Stimulated activated CD4-positive, alpha-beta T cell treated with anti-CD3 and anti-CD28 coated beads, TNF-alpha, amount 100 ng/mL, for 1 hour (primary cell): Measurements from ENCODE around the gene IKZF2.

Source experiments
- DNase-seq, 3 donors: peaks; one replicate each; pipeline ENCODE4 v3.0.0-alpha.2; 2020; ENCODE audit warnings: low read depth in 3 of 3, low spot score in 1 of 3

IKZF2 gene

DNA sequence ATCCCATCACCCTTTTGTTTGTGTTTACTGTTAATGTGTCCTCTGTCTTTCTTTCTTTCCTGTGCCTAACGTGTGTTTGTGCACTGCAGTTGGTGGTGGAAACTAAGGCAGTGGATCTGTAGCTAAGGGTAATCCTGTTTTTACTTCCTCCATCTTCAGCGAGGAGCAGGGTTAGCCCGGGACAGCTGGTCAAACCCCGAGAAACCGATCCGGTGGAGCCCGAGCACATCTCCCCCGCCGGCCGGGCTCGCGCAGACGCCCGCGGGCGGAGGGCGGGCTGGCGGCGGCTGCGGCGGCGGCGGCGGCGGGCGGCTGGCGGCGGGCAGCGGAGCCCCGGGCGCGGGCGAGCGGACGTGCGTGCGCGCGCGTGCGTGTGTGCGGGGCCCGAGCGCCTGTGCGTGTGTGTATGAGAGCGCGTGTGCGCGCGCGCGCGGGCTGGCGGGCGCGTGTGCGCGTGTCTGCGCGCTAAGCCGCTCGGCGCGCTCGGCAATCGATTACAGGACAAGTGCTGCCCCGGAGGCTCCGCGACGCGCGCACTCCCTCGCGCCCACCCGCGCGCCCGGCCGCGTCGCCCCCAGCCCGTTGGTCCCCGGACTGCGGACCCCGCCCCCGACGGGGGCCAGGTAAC is at the start of gene IKZF2:
TSS of gene IKZF2 (minus strand) at position 176 of the 628 bp plus-strand sequence. CDS start 2,983 bp downstream, outside the sequence.
- DNase-seq = peak in 2 of 3 donors; percentile 42 to 47

DNA sequence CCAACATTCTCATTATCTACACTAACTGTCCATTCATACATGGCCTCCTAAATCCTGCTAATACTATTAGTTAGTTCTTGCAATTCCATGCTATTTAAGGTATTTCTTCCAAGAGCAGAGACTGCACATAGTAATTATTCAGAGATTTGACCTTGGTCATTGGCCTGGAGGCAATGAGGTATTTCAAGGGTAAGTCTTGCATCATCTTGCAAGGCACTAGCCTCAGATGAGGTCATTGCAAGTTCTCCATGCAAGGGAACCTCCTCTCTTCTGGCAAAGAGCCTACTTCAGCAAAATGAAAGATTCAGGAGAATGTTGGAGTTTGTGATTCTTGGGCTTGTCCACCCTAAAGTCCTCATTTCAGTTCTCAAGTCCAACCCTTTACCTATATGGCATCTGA is 48.5 kb upstream of the IKZF2 start:
- DNase-seq = no peak

DNA sequence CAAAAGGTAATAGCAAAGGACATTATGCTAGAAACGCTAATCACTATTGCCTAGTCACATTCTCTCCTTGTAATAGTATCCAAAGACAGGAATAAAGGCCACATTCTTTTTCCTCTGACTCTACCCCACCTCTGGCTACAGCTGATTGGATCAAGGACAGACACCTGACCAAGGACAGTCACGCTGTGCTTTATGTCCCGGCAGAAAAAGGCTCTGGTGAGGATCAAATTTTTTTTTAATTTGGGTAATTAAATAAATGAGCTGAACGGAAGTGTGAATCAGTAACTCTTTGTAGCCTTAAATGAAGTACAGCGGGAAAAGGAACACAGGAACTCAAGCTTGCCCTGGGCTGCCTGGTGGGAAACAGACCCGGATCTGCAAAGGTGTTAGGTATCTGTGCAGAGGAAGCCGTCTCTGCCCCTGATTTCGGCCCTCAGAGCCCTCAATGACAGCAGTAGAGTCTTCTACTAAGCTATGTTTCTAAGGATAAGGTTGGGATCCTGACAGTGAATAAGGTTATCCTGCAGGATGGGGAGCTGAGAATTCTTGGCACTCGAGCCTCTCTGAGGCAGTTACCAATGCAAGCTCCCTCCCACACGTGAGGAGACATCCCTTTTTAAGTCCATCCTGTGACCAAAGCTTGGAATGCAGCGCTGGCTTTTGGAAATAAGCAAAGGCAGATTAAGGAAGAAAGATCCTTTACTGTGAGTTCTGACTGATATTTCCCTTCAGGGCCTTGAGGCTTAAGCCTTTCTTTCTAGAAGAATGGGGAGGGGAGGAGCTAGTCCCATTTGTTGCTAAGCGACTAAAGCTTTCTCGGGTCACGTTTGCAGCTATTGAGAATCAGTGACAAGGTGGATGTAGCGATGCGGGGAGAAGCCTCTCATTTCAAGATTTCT is 37.8 kb upstream of the IKZF2 start:
- DNase-seq = no peak

DNA sequence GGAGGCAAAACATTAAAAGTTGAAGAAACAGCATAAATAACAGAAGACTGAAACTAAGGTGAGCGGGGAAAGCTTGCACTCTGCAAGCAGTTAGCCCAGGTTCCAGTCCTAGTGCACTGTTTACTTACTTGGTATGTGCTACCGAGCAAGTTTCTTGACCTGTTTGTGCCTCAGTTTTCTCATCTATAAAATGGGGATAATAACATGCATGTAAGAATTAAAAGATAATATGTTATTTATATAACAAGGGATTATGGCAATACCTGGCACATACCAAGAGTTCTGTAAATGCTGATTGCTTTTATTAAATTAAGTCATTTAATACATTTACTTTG is 37.1 kb upstream of the IKZF2 start:
- no peak for DNase-seq

DNA sequence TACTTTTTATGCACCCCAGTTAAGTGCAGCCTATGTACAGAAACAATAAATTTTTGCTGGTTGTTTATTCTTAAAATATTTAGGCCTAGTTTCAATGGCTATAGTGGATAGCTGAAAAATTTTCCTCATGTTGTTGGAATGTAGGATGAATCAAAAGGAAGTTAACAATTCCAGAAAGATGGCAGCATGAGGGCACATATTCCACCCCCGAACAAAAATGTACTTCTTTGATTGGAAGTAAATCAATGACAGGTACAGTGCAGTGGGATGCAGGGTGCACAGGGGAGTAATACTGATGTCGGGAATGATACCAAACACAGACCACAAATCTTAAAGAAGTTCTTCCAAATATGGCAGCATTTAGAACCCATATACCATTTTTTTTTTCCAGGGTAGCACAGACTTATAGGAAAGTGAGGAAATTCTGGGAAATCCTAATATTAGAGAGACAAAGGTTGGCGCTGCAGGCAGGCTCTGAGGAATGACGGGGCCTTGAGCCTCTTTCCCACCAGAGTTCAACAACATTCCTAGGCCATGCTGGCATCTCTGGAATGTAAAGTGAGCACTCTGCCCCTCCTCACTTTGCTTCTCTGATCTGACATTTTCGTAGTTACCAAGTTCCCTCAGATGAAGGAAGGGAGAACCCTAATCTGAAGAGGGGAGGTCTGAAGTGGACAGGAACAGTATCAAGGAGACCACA is 36.6 kb upstream of the IKZF2 start:
- DNase-seq = no peak

DNA sequence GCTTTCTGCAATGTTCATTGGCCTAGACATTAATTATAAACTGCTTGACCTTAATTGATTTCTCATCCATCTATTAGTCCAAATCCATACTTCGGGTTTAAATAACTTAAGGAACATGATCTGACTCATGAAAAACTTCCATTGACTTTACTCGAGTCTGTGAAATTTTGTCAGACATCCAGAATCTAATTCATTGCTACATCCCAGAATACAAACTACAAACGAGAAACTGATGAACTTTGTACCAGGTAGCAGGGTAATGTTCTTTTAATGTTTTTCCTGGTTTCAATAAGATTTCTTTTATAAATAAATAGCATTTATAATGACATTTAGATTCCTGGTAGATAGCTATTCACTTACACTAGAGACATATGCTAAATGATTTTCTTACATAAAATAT is 36.0 kb upstream of the IKZF2 start:
- no peak for DNase-seq

DNA sequence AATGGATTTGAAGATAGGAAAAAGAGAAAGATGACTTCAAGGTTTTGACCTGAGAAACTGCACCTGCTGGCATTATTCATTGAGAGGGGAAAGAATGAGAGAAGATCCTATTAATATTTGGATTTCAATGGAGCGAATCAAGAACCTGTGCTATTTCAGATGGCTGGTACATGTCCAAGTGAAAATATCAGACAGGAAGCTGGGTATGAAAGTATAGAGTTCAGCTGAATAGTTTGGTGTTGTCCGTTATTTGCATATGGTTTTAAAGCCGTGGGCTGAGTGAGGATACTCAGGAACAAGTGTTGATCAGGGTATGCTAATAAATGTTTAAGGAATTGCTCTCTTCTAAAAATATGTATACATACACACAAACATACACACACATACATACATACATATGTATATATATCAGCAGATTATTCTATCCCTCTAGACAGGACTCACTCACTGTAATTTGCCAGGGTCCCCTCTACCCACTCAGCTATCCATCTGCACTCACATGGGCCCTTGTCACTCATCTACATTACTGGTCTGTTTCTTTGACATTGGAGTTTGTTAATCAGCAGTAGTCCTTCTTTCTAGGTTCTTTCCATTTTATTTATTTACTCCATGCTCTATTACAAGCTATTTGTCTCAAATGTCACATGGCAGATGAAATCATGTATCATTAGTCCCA is 33.9 kb upstream of the IKZF2 start:
- no peak for DNase-seq

DNA sequence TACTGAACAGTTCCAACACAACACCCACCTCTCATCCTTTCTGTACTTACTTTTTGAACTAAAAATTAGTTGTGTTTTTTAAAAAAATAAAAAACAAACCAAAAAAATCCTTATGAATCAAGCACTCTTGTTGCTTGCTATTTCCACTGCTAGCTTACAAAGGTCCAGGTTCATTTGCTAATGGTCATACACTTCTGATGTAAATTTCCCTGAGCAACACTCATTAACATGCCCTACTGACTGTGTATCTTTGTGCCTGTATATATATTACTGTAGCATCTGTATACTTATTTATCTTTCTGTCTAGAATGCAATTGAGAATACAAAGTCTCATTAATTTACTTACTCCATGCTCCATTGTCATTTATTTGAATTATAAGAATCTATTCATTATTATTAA is 30.3 kb upstream of the IKZF2 start:
- DNase-seq = no peak

DNA sequence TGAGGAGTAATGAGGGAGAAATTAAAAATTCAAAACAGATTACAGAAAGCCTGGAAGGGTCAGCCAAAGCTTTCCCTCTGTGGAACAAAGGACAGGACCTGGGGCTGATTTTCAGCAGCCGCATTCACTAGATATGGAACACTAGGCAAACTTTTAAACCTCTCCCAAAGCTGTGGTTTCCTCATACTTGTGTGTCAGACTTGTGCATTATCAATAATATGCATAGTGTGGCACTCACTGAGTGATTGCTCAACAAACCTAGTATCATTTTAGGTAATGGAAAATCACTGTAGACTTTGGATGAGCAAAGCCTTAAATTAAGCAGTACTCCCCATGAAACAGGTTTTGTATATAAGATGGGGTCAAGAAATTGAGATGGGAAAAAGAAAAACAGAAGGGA is 26.3 kb upstream of the IKZF2 start:
- DNase-seq = no peak

DNA sequence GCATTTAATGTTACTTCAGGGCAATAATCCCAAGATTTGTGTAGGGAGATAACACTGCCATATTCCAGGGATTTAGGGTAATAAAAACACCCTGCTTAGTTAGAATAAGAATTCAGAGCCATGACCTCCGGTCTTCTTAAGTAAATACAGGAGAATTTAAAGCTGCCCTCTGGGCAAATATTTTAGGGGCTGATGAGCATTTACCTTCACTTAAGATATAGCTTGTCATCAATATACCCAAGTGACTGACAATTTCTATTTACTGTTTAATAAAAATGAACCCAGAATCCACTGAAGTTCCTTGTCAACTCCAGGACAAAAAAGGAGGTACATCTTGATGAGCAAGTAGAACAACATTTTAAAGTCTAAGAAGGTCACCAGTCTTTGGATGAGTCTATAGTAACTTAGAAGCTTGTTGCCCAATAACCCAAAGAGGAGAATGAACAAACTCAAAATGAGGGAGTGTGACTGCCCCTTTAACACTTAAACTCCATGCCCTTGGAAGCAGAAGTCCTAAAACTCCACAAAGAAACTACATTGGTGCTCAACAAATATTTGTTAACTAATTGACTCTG is 24.3 kb upstream of the IKZF2 start:
- no peak for DNase-seq

DNA sequence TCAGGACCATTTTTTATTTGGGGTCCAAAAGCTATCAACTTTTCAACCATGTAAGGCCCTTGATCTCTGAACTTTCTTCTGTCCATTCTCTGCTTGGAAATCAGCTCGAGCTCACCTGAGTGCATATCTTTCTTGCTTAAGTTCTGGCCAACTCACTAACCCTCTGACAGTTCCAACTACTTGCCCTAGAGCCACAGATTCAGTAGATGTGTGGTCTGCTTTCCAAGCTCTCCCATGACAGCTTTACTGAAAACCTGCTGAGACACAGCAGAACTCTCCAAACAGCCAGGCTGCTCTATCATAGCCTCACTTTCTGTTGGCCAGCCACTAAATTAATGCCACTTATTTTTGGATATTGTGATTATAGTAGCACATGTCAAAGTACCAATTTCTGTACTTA is 21.2 kb upstream of the IKZF2 start:
- DNase-seq = no peak

DNA sequence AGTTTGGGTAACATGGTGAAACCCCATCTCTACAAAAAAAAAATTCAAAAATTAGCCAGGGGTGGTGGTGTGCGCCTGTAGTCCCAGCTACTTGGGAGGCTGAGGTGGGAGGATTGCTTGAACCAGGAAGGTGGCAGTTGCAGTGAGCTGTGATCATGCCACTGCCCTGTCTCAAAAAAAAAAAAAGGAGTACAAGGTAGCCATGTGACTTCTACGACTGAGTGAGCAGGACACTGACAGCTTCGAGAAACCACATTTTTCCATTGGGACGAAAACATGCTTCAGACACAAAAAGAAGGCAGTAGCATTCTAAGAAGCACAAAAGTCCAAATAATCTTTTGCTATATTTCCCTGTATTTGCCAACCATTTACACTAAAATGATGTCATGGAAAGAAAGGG is 19.7 kb upstream of the IKZF2 start:
- no peak for DNase-seq

DNA sequence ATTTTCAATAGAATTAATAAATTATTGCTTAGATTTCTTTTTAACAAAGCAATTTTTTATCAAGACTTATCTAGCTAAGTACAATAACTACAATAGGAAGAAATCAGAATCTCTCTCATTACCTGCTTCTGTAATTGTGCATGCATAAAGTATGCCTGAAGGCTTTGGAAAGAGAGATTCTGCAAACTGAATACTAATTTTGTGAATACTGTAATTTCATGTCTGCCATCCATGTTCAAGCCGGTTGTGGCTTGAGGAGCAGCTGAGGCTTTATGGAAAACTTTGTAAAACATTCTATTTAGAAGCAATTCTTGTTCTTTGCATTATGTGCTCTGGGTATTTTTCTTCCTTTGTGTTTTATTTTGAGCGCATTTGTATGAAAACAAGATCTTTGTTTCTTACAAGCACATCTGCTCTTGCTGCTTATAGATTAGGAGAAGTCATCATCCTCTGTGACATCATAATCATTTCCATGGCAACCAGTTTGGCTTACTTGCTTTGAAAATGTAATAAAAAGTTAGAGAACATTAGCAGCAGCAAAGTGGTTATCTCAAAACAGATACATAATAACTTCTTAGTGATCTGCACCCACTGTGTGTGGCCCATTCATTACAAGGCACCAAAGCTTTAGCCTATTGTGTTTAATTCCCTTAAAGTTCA is 16.0 kb upstream of the IKZF2 start:
- no peak for DNase-seq

DNA sequence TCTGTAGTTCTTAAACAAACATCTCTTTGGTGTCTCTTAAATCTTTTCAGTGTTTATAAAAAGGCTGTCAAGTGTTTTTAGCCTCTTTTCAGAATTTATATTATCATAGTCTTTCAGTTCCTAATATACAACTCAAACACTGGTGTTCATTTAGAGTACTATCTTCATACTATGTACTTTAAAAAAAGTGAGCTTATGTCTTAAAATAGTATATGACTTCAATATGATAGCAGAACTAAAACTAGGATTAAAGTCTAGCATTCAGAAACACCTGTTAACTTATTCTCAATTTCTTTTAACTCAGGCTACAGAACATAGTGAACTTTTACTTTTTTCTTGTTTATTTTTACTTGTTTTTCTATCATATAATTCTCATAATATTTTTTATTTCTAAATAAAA is 14.7 kb upstream of the IKZF2 start:
- no peak for DNase-seq

DNA sequence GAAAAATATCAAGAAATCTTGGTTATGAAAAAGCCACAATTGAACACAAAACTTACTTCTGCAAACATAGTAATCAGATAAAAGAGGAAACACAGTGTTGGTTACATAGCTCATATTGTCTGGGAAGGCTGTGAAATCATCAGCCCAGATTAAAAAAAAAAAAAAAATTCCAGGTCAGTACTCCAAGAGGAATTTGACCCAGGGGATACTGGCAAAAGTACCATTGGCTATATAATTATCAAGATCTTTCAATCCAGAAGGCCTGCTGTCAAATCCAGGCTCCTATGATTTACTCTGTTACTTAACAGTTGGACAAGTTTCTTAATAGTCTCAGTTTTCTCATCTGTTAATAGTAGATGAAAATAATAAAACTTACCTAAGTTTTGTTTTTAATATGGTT is 12.9 kb upstream of the IKZF2 start:
- DNase-seq = no peak

DNA sequence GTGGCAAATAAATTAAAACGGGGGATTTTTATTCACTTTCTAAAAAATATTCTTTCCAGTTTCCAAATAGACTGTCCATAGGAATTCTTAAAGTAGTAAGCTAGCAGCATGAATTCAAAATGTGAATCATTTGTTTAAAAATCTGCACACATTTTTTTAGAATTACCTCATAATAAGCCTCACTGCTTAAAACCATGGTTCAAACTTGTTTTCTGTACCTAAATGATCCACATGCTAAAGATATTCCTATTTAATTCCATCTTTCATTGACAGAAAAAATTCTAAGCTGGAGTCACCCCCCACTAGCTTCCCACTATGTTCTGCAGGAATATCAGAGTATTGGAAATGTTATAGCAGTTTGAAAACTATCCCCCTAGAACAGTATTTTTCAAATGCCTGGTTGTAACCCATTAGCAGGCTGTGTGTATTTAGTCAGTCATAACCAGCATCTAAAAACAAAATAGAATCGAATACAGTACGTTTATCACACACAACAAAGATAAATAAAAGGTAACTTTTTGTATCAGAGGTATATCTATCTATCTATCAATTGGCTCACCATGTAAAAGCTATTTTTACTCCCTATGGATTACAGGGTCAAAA is 11.2 kb upstream of the IKZF2 start:
- DNase-seq = no peak

DNA sequence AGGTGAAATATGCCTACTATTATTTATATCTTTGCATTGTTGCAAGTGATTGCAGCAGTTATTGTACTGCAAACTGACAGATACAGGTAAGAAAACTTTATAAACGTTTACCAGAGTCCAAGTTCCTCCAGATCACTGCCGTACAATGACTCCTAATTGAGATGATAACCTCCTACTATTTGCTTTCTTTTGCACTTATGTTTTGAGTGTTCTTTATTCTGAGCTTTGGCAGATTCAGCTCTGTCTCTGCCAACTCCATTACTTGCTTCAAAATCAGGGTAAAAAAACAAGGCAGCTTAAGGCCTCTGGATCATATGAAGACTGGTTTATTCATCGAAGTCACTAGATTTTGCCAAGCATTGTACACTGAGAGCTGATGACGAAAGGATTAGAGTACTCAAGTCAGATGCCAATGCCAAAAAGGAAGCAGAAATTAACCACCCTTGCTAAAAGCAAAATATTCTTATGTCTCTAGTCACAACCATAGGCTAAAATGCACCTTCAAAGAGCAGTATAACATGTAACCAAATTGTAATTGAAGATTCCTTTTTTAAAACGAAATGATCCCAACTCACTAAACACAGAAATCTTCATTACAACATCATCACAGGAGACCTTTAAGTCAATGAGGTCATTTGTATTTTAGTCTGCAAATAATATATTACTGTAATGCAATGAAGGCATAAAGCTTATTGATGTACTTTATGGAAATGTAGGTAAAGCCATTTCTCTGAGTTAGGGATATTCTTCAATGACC is 10.5 kb upstream of the IKZF2 start:
- DNase-seq = no peak

DNA sequence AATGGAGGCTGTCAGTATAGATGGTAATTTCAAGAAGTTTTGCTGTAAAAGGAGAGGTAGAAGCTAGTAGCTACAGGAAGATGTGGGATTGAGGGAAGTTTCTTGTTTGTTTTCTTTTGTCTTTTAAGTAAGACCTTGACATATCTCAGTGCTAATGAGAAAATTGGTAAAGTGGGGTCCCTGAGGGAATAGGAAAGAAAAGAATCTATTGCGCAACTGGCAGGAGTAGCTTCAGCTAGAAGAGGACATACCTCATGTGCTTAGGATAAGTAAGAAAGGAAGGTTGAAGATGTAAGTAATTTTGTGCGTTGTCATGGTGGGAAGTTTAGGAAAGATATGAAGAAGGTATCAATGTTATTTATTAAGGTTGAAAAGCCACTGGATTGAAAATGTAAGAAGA is 8.4 kb upstream of the IKZF2 start:
- no peak for DNase-seq

DNA sequence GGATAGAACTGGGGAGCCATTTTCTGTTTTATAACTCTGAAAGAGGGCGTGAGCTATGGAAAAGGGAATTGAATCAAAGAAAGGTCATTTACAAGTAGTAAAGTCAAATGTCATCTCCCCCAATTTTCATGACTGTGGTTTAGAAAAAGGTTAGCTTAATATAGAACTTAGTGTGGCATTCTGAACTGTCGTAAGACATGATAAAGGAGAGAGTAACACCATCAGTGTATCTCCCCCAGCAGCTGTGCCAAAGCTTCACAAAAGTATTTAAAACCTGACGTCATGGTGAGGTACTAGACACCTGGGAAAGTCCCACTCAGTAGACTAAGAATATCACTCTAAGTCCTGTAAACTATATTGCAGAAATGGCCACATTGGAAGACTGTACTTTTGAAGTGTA is 5.8 kb upstream of the IKZF2 start:
- no peak for DNase-seq

DNA sequence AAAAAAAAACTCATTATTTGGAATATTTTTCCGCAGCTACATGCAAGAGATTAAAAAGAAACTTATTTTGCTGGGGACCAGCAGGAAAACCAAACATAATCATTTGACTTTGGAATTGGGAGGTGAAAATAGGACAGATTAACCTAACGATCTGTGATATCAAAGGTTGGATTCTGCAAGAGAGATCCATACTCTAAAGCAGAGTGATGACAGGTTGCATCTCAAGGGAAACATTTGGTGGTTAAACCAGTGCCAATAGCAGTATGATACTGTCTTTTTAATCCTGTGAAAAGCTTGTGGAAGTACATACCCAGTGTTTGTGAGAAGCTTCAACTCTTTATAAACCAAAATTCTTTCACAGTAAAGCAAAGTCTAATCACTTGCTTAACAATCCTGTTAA is 5.3 kb upstream of the IKZF2 start:
- no peak for DNase-seq
